Stomach (tissue), 4 donors: ENCODE measurements around the gene ZNF783.

ENCODE experiments used
- CTCF ChIP-seq, 7 experiments: fragments of 450-650 bp in 4 of 7; fragments of 200-600 bp in 3 of 7; sonication (generic) in 3 of 7; IDR thresholded peaks; one replicate each; pipeline ENCODE4 v1.5.1; 2016 to 2019; ENCODE audit warnings: antibody characterized with exemption in 7 of 7, control low read depth in 2 of 7, mild to moderate bottlenecking in 1 of 7
- EP300 ChIP-seq: sonication (generic); formaldehyde crosslinking; IDR thresholded peaks from one replicate; pipeline ENCODE4 v1.6.1; 2017; ENCODE audit warnings: antibody characterized with exemption
- POLR2A ChIP-seq, 4 donors: fragments of 450-650 bp; IDR thresholded peaks; one replicate each; pipeline ENCODE4 v1.6.1; 2016; ENCODE audit warnings: antibody characterized with exemption in 4 of 4, control low read depth in 2 of 4, mild to moderate bottlenecking in 1 of 4, moderate library complexity in 1 of 4
- POLR2AphosphoS5 ChIP-seq, 3 donors: sonication (generic); formaldehyde crosslinking; IDR thresholded peaks; one replicate each; pipeline ENCODE4 v1.6.1; 2016; ENCODE audit warnings: antibody characterized with exemption in 3 of 3

GRCh38 chr7:149267733-149268132 lies 5.7 kb downstream of the ZNF783 start:
- TF ChIP-seq EP300: no peak
- TF ChIP-seq POLR2A (IDR thresholded peaks at IDR 0.05): no peak
- TF ChIP-seq CTCF (IDR thresholded peaks at IDR 0.05): no peak
- TF ChIP-seq POLR2AphosphoS5 (IDR thresholded peaks at IDR 0.05): no peak
